Astrocyte (in vitro differentiated cells and primary cell): Measurements from ENCODE around the gene OPRL1. TPM values are rescaled to one million over a fixed set of nuclear protein-coding genes. Genes with fewer than 3 reads are reported as not detected.

Source experiments
- DNase-seq: peaks from one replicate; pipeline ENCODE4 v3.0.0-alpha.2; 2010; ENCODE audit warnings: low read depth
- FAIRE-seq: peaks from 2 replicates; lab custom pipeline; 2011; peaks lifted over from hg19 to GRCh38; lab: Jason Lieb, UNC
- H2AFZ ChIP-seq: 2 replicates; pipeline ENCODE4 v1.6.0; 2012; ENCODE audit warnings: low read depth, low read length, inconsistent platforms
- H3K27ac ChIP-seq: 2 replicates; pipeline ENCODE4 v1.5.1; 2011; ENCODE audit warnings: low read depth, low read length, inconsistent platforms
- H3K27me3 ChIP-seq: 2 replicates; pipeline ENCODE4 v1.6.0; 2011; ENCODE audit warnings: low read length, inconsistent platforms; ENCODE audit not compliant: insufficient read depth
- H3K36me3 ChIP-seq: 2 replicates; pipeline ENCODE4 v1.5.1; 2011; ENCODE audit warnings: low read length, inconsistent platforms; ENCODE audit not compliant: insufficient read depth
- H3K4me1 ChIP-seq: 2 replicates; pipeline ENCODE4 v1.5.1; 2011; ENCODE audit warnings: low read length, inconsistent platforms; ENCODE audit not compliant: insufficient read depth
- H3K4me2 ChIP-seq: 2 replicates; pipeline ENCODE4 v1.6.0; 2012; ENCODE audit warnings: low read length, inconsistent platforms
- H3K4me3 ChIP-seq: 2 replicates; pipeline ENCODE4 v1.5.1; 2011; ENCODE audit warnings: low read depth, mild to moderate bottlenecking, low read length, inconsistent platforms; ENCODE audit not compliant: insufficient read depth
- H3K79me2 ChIP-seq: 2 replicates; pipeline ENCODE4 v1.6.0; 2012; ENCODE audit warnings: mild to moderate bottlenecking, low read length, inconsistent platforms; ENCODE audit not compliant: insufficient read depth
- H3K9ac ChIP-seq: 2 replicates; pipeline ENCODE4 v1.6.0; 2012; ENCODE audit warnings: mild to moderate bottlenecking, low read length, inconsistent platforms
- H3K9me3 ChIP-seq: 2 replicates; pipeline ENCODE4 v1.5.1; 2012; ENCODE audit warnings: low read depth, mild to moderate bottlenecking, low read length, inconsistent platforms; ENCODE audit not compliant: insufficient read depth
- H4K20me1 ChIP-seq: 2 replicates; pipeline ENCODE4 v1.6.0; 2012; ENCODE audit warnings: low read length, inconsistent platforms; ENCODE audit not compliant: insufficient read depth
- H3K27ac Mint-ChIP-seq: one replicate; pipeline ENCODE4 v1.8.0; 2021; ENCODE audit warnings: mild to moderate bottlenecking, mixed read lengths; ENCODE audit not compliant: unreplicated experiment
- H3K27me3 Mint-ChIP-seq: one replicate; pipeline ENCODE4 v1.8.0; 2021; ENCODE audit warnings: low read depth, mixed read lengths; ENCODE audit not compliant: unreplicated experiment
- H3K36me3 Mint-ChIP-seq: one replicate; pipeline ENCODE4 v1.8.0; 2021; ENCODE audit warnings: low read depth, mixed read lengths; ENCODE audit not compliant: unreplicated experiment
- H3K4me1 Mint-ChIP-seq: one replicate; pipeline ENCODE4 v1.8.0; 2021; ENCODE audit warnings: low read depth, mixed read lengths; ENCODE audit not compliant: unreplicated experiment
- H3K4me3 Mint-ChIP-seq: one replicate; pipeline ENCODE4 v1.8.0; 2021; ENCODE audit warnings: mild to moderate bottlenecking, moderate library complexity, mixed read lengths; ENCODE audit not compliant: unreplicated experiment
- H3K9me3 Mint-ChIP-seq: one replicate; pipeline ENCODE4 v1.8.0; 2021; ENCODE audit warnings: mild to moderate bottlenecking, mixed read lengths; ENCODE audit not compliant: unreplicated experiment
- EZH2 ChIP-seq: IDR thresholded peaks from 2 replicates; pipeline ENCODE4 v1.6.1; 2012; ENCODE audit warnings: mild to moderate bottlenecking, low read length, inconsistent platforms; ENCODE audit not compliant: insufficient read depth
- total RNA-seq: library from RNA; stranded (reverse); gene quantifications from 2 replicates; pipeline ENCODE4 v1.2.1, GENCODE V29; 2021
- TF ChIP-seq, protein P1 (sequence below): IDR thresholded peaks from 2 replicates; pipeline ENCODE4 v1.5.1; 2011; ENCODE audit warnings: low read depth, mild to moderate bottlenecking, inconsistent platforms, low read length, moderate library complexity; ENCODE audit not compliant: insufficient read depth

OPRL1 gene
- total RNA-seq, 1 donor from 2014 or later, result 2.8 TPM

- no peak for DNase-seq
- H3K79me2 ChIP-seq, result no peaks in the 10 kb centered on the region
- Mint-ChIP-seq H3K36me3 (no peaks in the 10 kb centered on the region), H3K9me3 (no peaks in the 10 kb centered on the region), H3K27ac (no peak overlapping the region), H3K27me3 (peaks cover 11% of the 10 kb centered on the region), H3K4me1 (no peaks in the 10 kb centered on the region), H3K4me3 (no peak overlapping the region)
- no peaks in the 10 kb centered on the region for H3K4me1 ChIP-seq
- no peaks in the 10 kb centered on the region for H4K20me1 ChIP-seq
- no peaks in the 10 kb centered on the region for H3K9me3 ChIP-seq
- no peaks in the 10 kb centered on the region for H3K36me3 ChIP-seq
- H3K27ac ChIP-seq, result no peak overlapping the region
- no peak overlapping the region for H3K9ac ChIP-seq
- no peak overlapping the region for H2AFZ ChIP-seq
- TF ChIP-seq EZH2, result no peak
- TF ChIP-seq, protein P1, sequence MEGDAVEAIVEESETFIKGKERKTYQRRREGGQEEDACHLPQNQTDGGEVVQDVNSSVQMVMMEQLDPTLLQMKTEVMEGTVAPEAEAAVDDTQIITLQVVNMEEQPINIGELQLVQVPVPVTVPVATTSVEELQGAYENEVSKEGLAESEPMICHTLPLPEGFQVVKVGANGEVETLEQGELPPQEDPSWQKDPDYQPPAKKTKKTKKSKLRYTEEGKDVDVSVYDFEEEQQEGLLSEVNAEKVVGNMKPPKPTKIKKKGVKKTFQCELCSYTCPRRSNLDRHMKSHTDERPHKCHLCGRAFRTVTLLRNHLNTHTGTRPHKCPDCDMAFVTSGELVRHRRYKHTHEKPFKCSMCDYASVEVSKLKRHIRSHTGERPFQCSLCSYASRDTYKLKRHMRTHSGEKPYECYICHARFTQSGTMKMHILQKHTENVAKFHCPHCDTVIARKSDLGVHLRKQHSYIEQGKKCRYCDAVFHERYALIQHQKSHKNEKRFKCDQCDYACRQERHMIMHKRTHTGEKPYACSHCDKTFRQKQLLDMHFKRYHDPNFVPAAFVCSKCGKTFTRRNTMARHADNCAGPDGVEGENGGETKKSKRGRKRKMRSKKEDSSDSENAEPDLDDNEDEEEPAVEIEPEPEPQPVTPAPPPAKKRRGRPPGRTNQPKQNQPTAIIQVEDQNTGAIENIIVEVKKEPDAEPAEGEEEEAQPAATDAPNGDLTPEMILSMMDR, result no peak
- FAIRE-seq, result no peak
- no peak overlapping the region for H3K4me3 ChIP-seq
- H3K4me2 ChIP-seq, result no peak overlapping the region
- peaks cover 8% of the 10 kb centered on the region for H3K27me3 ChIP-seq
Observed at GRCh38 chr20:64136004-64136710, 56.3 kb downstream of the OPRL1 start.

- H3K4me3 Mint-ChIP-seq, result no peak overlapping the region
- peaks cover 8% of the 10 kb centered on the region for H3K27me3 ChIP-seq
- no peaks in the 10 kb centered on the region for H3K9me3 Mint-ChIP-seq
- H3K27ac ChIP-seq, result no peak overlapping the region
- FAIRE-seq, result no peak
- no peaks in the 10 kb centered on the region for H3K4me1 Mint-ChIP-seq
- H3K79me2 ChIP-seq, result no peaks in the 10 kb centered on the region
- no peak overlapping the region for H3K4me2 ChIP-seq
- no peaks in the 10 kb centered on the region for H3K36me3 ChIP-seq
- no peaks in the 10 kb centered on the region for H3K4me1 ChIP-seq
- no peak overlapping the region for H3K9ac ChIP-seq
- H3K27me3 Mint-ChIP-seq, result peaks cover 15% of the 10 kb centered on the region
- no peak overlapping the region for H3K27ac Mint-ChIP-seq
- H2AFZ ChIP-seq, result no peak overlapping the region
- H3K36me3 Mint-ChIP-seq, result no peaks in the 10 kb centered on the region
- no peaks in the 10 kb centered on the region for H4K20me1 ChIP-seq
- no peak overlapping the region for H3K4me3 ChIP-seq
- TF ChIP-seq, protein P1, result no peak
- no peak for TF ChIP-seq EZH2
- DNase-seq, result no peak
- H3K9me3 ChIP-seq, result no peaks in the 10 kb centered on the region
Observed at GRCh38 chr20:64137598-64138031, 57.7 kb downstream of the OPRL1 start.

DNA sequence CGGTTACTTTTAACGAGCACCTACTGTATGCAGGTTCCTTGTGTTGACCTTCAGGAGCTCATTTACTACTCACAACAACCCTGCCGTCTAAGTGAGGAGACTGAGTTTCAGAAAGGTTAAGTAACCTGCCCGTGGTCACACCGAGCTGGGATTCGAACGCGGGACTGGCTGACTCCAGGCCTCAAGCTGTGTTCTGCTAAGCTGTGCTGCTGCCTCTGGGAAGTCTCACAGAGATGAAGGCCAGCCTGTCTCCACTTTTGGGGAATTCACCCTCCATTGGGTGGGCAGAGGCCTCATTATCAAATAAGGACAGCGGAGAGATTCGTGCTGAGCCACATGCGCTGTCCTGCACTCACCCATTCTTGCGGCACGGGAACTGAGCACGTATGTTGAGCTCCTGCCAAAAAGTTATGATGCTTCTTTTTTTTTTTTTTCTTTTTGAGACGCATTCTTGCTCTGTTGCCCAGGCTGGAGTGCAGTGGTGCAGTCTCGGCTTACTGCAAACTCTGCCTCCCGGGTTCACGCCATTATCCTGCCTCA lies 58.5 kb downstream of the OPRL1 start:
- H3K36me3 Mint-ChIP-seq, result no peaks in the 10 kb centered on the region
- Histone ChIP-seq H3K27ac (no peak overlapping the region), H3K4me1 (no peaks in the 10 kb centered on the region), H3K9me3 (no peaks in the 10 kb centered on the region), H2AFZ (no peak overlapping the region), H3K4me3 (no peak overlapping the region), H3K27me3 (peaks cover 12% of the 10 kb centered on the region), H4K20me1 (no peaks in the 10 kb centered on the region), H3K4me2 (no peak overlapping the region), H3K79me2 (no peaks in the 10 kb centered on the region), H3K9ac (no peak overlapping the region), H3K36me3 (no peaks in the 10 kb centered on the region)
- H3K9me3 Mint-ChIP-seq, result no peaks in the 10 kb centered on the region
- no peak for FAIRE-seq
- no peak overlapping the region for H3K4me3 Mint-ChIP-seq
- no peak for DNase-seq
- no peak for TF ChIP-seq EZH2
- TF ChIP-seq, protein P1, result no peak
- no peak overlapping the region for H3K27ac Mint-ChIP-seq
- peaks cover 22% of the 10 kb centered on the region for H3K27me3 Mint-ChIP-seq
- H3K4me1 Mint-ChIP-seq, result no peaks in the 10 kb centered on the region
